HT-29 (cell line): ENCODE measurements around the gene CLDND2. TPM values are rescaled to one million over a fixed set of nuclear protein-coding genes. Genes with fewer than 3 reads are reported as not detected.

Experiments
- DNase-seq: peaks from one replicate; pipeline ENCODE4 v3.0.0-alpha.2; 2015; ENCODE audit warnings: low spot score
- total RNA-seq: library from RNA; depleted of rRNA; stranded (reverse); fragments of >200 nt; shearing (Covaris generic); gene quantifications from 2 replicates; pipeline ENCODE4 v1.2.3, GENCODE V29; 2014

CLDND2 gene
- total RNA-seq, 1 experiment from 2014 or later: 0.81 TPM

GRCh38 chr19:51382004-51382403 is 13.2 kb upstream of the CLDND2 start:
- DNase-seq: no peak

DNA sequence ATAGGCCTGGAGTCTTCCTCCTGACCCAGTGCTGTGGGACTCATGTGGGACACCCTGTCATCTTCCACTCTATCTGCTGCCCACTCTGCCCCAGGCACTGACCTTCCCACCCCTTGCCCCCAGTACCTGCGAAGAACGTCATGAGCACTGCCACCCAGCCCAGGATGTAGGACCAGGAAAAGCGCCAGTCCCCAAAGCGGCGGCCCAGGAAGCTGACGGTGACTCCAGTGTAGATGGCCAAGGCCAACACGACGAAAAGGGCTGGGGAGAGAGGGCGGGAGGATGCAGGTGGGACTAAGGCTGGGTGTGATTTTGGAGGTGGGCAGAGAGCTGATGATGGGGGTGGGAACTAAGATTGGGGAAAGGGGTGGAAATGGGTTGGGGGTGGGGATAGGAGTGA is 11.6 kb upstream of the CLDND2 start:
- no peak for DNase-seq

GRCh38 chr19:51377422-51377821 is 8.6 kb upstream of the CLDND2 start:
- no peak for DNase-seq

DNA sequence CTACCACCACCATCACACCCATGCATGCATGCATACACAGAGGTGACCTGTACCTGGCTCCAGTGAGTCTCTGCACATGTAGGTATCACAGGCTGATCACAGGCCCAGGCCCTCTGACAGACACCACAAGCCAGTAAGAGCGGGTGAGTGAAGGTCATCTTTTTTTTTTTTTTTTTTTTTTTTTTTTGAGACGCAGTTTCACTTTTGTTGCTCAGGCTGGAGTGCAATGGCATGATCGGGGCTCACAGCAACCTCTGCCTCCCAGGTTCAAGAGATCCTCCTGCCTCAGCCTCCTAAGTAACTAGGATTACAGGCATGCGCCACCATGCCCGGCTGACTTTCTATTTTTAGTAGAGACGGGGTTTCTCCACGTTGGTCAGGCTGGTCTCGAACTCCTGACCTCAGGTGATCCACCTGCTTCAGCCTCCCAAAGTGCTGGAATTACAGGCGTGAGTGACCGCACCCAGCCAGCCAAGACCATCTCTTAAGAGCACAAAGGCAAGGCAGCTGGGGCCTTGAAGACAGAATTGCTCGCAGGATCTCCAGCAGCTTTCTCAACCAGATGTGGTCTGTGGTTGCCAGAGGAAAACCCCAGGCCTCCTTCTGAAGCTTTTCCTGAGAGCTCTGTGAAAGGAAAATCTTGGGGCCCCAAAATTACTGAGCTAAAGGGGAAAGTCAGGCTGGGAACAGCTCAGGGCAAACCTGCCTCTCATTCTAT is 6.9 kb upstream of the CLDND2 start:
- DNase-seq: no peak

DNA sequence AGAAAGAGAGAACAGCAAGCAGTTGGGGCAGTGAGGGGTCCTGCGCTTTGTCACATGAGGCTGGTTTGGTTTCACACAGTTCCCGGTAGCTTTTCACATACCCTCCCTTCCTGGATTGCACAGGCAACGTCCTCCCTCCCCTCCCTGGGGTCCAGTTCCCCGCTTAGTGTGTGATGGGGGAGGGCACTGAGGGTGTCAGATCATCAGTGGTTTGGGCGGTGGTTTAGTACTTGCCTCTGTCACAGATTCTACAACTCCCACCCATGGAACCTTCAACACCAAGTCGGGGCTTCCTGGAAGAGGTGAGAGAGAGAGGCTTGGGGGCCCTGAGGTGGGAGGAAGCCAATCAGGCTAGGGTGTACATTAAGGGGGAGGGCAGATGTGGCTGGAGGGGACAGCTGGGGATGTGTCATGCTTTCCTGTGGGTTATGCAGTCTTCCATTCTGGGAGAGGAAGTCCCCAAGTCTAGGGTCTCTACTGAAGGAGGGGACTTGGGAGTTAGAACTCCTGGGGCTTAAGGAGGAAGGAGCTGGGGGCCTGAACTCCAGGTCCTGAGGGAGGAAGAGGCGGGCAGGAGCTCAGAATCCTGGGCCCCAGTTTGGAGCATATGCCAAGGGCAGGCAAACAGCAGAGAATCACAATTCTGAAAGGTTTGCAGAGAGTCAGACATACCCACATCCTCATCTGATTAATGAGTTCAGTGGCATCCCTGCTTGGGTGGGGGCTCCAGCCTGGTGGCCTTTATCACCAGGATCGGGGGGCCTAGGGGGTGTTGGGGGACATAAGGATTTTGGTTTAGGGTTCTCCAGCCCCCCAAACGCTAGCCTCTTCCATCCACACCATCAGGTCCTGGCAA is 4.1 kb upstream of the CLDND2 start, which contains the start of gene NKG7:
Gene NKG7, minus strand, starts transcription at position 6 of the 856 bp plus-strand sequence. CDS start 119 bp downstream, outside the sequence.
- no peak for DNase-seq

GRCh38 chr19:51372021-51372648 is 3.3 kb upstream of the CLDND2 start:
- no peak for DNase-seq

GRCh38 chr19:51371186-51371690 is 2.4 kb upstream of the CLDND2 start:
- no peak for DNase-seq

- DNase-seq: no peak
Measured at GRCh38 chr19:51370230-51370629, 1.4 kb upstream of the CLDND2 start.

GRCh38 chr19:51367565-51368365 is 1.0 kb downstream of the CLDND2 start:
- peak; percentile 100 for DNase-seq

DNA sequence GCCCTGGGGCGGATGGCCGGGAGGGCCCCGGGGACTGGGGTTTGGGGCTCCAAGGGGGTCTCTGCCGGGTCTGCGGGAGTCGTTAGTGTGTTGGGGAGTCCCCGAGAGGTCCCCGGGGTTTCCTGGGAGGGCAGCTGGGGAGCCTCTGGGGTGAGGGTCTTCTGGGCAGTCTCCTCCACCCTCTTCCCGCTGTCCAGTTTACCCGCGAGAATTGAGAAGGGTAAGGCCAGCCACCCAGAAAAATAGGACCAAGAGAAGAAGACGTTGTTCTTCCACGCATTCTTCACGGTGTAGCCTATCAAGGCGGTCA is 1.6 kb downstream of the CLDND2 start:
- DNase-seq: no peak

- peak; percentile 100 for DNase-seq
Measured at GRCh38 chr19:51366389-51367254, 2.2 kb downstream of the CLDND2 start.

DNA sequence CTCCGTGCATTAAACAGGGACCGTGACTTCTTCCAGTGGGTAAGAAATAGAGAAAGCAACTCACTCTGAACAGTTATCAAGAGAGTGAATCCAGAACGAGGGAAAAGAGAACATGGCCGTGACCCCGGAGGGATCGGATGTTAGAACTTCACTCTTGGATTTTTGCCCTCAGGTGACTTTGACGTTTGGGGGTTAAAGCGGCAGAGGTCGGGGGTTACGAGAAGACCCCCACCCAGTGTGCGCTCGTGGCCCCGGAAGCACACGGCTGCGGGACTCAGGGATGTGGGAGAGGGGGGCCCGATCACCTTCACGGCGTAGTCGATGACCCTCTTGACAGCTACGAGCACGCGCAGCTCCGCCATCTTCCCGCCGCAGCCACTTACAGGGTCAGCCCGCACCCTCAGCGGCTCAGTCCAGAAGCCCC is 2.8 kb downstream of the CLDND2 start, which contains the start of gene ETFB:
Gene ETFB, minus strand, starts transcription at position 424 of the 424 bp plus-strand sequence. Its CDS starts 62 bp downstream, at position 362.
- DNase-seq: no peak

DNA sequence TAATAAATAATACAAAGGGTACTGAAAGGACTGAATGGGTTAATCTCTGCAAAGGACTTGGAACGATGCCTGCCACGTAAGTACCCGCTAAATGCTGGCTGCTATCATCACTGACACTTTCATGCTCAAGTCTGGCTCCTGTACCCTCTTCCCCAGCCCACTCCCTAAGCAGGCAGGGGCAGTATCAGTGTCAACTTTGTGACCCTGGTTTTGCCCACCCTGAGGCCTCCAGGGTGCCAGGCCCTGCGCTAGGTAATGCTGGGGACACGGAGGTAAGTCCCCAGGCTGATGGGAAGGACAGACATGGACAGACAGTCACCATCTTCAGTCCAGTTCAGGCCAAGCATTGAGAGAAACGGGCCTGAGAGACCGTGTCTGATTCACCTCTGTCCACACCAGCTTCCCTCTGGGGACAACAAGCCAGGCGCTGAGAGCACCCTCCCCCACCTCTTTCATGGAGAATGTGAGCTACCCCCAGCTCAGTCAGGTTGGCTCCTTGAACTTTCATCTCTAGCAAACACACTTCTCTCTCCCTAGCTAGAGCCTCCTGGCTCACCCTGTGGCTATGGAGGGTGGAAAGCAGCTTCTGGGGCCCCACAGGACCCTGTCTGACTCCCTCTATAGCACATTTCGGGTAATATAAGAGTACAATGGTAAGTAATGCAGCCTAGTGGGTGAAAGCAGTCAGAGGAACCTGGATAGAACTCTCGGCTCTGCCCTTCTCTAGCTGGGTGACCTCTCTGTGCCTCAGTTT is 3.4 kb downstream of the CLDND2 start:
- DNase-seq: peak; percentile 70

DNA sequence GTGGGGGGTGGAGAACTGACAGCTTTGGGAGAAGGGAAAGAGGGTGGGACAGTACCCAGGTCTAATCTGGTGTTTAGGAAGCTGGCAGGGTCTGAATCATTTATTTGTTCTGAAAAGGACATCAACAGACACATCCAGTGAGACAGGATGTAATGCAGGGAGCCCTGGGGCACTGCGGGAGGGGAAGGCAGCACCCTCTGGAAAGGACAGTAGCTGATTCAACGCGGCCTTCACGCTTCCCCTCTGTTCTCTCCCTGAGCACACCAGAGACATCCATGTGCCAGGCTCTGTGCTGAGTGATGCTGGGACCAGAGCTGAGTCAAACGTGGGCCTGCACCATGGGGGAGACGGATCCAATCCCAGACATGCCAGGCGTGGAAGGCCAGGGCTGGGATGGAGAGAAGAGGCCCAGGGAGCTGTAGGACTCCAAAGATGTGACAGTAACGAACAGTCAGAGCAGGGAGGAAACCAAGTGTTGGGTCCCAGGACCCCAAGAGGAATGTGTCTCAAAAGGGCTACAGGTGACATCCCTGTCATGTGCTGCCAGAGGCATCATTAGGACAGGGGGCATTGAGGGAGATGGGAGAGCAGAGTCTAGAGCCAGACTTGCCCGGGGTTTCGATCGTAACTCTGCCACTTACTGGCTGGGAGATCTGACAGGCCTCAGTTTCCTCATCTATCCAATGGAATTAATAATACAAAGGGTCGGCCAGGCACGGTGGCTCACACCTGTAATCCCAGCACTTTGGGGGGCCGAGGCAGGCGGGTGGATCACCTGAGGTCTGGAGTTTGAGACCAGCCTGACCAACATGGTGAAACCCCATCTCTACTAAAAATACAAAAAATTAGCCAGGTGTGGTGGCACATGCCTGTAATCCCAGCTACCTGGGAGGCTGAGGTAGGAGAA is 4.3 kb downstream of the CLDND2 start:
- peak; percentile 64 for DNase-seq

GRCh38 chr19:51361239-51361638 is 7.6 kb downstream of the CLDND2 start:
- no peak for DNase-seq

DNA sequence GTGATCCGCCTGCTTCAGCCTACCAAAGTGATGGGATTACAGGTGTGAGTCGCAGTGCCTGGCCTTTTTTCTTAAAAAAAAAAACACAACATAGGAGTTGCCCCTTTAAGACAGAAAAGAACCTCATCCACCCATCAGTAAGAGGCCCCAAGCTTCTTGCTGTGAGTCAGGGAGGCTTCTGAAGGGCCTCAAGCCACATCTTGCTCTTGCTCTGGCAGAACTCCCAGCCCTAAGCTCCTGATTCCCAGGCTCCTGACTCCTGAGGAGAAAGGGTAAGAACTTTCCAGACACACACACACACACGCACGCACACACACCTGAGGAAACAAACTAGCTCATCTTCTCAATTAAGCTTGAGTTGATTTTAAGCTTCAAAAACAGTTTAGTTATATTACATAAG is 9.5 kb downstream of the CLDND2 start:
- DNase-seq: no peak

DNA sequence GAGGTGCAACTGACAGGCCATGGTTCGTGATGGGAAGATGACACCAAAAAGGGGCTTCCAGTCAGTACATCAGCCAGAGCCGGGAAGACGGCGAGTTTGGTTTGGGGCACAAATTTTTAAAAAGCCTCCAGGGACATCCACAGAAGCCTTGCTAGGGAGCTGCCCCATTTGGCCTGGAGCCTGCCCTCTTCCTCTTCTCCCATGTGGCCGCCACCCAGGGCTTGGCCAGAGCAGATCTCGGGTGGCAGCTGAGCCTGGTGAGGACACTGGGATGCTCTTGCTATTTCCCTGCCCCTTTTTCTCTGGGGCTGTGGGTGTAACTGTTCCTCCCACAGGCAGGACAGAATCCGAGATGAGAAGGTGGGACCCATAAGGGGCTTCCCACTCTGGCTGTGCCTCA is 10.9 kb downstream of the CLDND2 start:
- no peak for DNase-seq

GRCh38 chr19:51356159-51356801 is 12.5 kb downstream of the CLDND2 start:
- DNase-seq: no peak
